Stimulated activated CD8-positive, alpha-beta memory T cell treated with anti-CD3 and anti-CD28 coated beads, Interleukin-7, amount 100 ng/mL, for 24 hours (primary cell): ENCODE data around the gene SNX21.
"Not testable (repeated sequence)": the region's sequence is repeated elsewhere in the genome, so short reads cannot be mapped to it uniquely, and the experiment has no call there.

Experiments used
- DNase-seq: peaks from one replicate; pipeline ENCODE4 v3.0.0-alpha.2; 2020; ENCODE audit warnings: low read depth

The SNX21 gene

GRCh38 chr20:45822857-45823256 is 10.7 kb upstream of the SNX21 start:
- DNase-seq: no peak

DNA sequence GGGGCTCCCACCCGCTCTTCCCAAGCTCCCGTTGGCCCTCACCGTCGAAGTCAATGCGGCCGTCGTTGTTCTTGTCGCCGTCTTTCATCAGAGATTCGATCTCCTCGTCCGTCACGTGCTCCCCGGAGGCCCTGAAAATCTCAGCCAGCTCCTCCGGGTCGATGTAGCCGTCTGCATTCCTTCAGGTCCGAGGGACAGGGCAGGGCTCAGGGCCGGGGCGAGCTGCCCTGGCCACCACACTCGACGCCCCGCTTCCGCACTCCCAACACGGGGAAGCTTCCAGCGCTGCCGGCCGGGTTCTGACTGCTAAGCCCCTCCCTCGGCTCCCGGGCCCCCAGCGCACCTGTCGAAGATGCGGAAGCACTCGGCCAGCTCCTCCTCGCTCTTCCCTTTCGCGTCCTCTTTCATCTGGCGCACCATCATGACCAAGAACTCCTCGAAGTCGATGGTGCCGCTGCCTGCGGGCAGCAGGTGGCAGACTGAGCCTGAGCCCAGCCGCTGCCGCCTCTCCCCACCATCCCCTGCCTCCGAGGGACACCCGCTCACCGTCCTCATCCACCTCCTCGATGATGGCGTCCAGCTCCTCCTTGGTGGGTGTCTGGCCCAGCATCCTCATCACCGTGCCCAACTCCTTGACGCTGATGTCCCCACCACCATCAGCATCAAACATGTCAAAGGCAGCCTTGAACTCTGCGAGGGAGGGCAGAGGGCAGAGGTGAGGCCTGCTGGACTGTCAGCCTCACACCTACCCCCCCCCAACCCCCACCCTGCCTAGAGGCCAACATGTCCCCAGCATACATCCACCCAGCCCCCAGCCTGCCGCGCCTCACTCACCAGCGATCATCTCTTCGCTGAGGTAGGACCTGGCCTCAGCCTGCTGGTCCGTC is 9.4 kb upstream of the SNX21 start:
- no peak for DNase-seq

DNA sequence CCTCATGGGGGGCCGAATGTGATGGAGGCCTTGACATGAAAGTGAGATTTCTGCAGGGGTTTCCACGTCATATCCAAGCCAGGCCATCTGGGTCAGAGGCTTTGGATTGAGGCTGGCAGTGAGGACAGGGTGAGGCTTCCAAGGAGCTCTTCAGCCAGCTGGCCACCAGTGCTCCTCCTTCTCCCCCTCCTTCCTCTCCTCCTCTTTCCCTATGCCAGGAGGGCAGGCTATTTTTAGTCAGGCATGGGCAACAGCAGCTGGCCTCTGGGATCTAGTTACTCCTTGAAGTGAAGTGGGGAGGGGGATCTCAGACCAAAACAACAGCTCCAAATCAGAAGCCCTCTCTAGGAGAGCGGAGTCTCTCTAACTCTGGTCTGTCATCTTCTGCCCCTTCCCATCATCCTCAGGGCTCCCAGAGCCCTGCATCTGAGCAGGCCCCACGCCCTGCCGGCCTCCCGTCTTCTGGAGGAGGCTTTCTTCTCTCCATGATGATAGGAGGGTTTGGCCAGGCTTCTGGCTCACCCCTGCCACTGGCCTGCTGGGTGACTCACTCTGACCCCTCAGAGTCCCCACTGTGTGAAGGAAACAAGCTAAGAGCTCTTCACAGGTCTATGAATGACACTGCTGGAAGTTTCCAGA is 7.1 kb upstream of the SNX21 start:
- DNase-seq: no peak

- DNase-seq: no peak
These were observed 6.5 kb upstream of the SNX21 start, which contains the start of gene TNNC2 for GRCh38 chr20:45827030-45827652. TNNC2 (minus strand) TSS chr20:45827312; CDS start chr20:45827248, 64 bp downstream.

DNA sequence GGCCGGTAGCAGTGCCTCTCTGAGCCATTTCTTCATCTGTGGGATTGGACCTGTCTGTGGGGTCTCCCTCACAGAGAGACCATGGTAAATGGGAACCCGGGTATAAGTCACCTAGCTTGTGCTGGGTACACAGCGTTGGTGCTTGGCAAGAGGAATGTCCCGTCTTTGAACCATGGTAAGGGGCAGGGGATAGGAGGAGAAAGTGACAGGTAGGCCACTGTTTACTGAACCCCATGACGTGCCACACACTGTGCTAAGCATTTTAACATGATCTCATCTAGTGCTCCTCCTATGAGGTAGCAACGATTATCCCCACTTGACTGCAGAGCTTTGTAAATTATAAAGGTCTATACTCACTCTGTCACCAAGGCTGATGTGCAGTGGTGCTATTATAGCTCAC is 5.9 kb upstream of the SNX21 start:
- no peak for DNase-seq

GRCh38 chr20:45828589-45828988 is 5.0 kb upstream of the SNX21 start:
- DNase-seq: no peak

DNA sequence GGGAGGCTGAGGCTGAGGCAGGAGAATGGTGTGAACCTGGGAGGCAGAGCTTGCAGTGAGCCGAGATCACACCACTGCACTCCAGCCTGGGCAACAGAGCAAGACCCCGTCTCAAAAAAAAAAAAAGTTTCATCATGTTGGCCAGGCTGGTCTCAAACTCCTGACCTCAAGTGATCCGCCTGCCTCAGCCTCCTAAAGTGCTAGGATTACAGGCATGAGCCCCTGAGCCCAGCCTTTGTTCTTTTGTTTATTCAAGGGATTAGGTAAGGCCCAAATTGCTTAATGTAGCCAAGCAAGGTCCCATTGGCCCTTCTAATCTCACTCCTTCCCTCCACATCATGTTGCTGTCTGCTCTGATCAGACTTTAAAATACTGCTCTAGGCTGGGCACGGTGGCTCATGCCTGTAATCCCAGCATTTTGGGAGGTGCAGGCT is 3.9 kb upstream of the SNX21 start:
- not testable (repeated sequence) for DNase-seq

DNA sequence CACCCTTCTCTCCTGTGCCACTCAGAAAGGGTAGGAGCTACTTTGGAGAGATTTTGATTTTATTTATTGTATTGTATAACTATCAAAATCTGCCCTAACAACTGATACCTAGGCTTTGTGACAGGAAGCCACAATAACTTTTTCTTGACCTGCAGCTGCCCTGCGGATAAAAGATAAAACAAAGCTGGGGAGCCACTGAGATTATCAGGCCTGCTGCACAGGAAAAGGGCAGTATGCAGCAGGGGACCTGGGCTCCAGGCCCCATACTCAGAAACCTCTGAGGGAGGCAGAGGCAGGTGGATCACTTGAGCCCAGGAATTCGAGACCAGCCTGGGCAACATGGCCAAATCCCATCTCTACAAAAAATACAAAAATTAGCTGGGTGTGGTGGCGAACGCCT is 980 bp upstream of the SNX21 start:
- no peak for DNase-seq

GRCh38 chr20:45833883-45834796 is 541 bp downstream of the SNX21 start:
- no peak for DNase-seq

GRCh38 chr20:45834797-45835161 is 1.2 kb downstream of the SNX21 start:
- no peak for DNase-seq

- no peak for DNase-seq
These were observed 1.7 kb downstream of the SNX21 start for GRCh38 chr20:45835329-45835765.

- DNase-seq: no peak
These were observed 2.2 kb downstream of the SNX21 start for GRCh38 chr20:45835825-45836224.

DNA sequence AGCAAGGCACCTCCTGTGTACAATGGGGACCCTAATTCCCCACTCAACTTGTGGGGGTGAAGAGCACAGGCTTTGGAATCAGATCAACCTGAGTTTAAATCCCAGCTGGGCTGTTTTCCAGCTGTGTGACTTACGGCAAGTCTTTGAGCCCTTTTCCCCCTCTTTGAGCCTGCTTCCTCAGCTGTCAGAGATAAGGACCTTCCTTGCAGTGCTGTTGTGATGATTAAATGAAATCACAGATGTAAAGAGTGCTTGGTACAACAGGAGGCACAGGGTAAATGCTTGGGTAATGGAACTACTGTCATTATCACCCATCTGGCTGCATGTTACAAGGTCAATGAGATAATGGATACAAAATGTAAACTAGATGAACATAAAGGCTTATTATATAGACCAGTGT is 3.2 kb downstream of the SNX21 start:
- no peak for DNase-seq

GRCh38 chr20:45840700-45841198 is 7.2 kb downstream of the SNX21 start:
- DNase-seq: no peak

GRCh38 chr20:45841407-45842129 is 8.0 kb downstream of the SNX21 start:
- no peak for DNase-seq

DNA sequence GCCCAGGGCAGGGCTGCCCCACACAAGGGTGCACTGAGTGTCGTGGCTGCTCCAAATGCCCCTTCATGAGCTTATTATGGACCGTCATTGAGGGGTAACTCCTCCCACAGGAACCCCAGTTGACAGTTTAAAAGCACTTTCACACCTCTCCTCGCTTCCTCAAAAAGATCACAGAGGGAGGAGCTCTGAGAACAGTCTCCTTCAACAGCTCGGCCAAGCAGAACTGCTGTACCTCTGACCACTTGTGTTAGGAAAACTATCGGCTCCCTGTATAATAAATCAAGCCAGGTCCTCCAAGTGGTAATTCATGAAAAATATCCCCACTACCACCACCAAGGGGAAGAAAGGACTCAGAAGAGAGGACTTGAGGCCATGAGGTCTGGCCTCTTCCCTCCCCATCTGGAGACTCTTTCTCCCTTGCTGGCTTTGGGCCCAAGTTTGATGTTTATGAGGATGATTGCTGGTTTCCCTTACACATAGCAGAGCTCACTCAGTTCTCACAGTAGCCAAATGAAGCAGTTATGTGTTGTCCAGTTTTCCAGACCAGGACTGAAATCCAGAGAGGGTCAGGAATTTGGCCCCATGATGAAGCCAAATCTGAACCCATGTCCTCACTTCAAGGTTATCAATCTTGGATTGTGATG is 8.7 kb downstream of the SNX21 start:
- no peak for DNase-seq

DNA sequence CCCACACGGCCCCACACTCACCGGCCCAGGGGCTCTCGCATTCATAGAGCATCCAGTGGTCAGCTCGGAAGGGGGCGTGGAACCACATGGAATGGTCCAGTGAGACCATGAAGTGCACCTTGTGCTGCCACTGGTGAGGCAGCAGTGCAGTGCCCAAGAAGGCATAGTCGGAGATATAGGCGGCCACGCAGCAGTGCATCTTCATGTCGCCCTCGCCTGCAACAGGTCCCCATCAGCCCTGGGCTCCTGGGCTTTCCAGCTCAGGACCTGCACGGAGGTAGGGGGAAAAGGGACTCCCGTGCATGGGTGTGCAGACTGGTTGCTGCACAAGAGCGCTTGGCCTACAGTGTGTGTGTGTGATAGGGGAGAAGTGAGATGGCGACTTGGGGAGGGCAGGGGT is 9.9 kb downstream of the SNX21 start:
- DNase-seq: no peak

DNA sequence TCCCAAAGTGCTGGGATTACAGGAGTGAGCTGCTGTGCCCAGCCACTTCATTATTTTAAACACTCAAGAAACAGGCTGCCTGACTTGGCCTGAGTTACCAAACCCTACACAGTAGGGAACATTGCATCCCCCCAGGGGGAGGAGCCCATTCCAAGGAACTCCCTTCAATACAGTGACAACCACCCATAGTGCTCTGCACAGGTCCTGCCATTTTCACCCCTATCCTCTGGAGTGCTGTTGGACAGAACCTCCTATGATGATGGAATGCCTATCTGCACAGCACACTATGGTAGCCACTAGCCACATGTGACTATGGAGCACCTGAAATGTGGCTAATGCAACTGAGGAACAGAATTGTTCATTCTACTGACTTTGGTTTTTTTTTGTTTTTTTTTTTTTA is 11.9 kb downstream of the SNX21 start:
- no peak for DNase-seq

DNA sequence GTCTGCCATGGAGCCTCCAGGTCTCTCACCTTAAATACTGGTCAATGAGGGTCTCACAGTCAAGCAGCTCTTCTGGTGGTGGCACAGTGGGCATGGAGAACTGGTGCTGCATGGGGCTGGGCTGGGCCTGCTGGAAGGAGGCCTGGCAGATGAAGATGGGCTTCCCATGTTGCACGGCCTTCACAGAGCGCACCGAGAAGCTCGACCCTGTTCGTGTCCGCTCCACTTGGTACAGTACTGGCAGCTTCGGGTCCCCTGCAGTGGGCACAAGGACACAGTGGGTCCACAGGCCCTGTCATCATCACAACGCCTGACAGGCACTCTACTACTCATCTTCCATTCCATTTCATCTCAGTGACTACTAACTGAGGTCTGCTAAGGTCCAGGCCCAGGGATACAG is 14.8 kb downstream of the SNX21 start:
- no peak for DNase-seq

DNA sequence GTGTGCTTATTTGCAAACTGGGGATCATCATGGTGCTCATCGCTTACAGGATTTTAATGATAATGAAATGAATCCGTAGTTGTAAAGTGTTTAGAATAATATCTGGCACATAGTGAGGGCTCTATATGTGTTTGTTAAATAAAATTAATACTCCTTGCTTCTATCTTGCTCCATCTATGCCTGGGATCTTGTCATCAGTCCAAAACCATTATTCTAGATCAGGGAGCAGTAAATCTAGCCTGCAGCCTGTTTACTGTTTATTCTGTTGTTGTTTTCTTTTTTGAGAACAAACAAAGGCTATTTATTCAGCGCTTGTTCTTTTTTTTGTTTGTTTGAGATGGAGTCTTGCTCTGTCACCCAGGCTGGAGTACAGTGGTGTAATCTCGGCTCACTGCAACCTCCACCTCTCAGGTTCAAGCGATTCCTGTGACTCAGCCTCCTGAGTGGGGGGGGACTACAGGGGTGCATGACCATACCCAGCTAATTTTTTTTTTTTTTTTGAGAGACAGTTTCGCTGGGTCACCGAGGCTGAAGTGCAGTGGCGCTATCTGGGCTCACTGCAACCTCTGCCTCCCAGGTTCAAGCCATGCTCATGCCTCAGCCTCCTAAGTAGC is 15.5 kb downstream of the SNX21 start:
- no peak for DNase-seq
